Liver (tissue), 9 donors: ENCODE measurements around the gene BIRC5. TPM values are rescaled to one million over a fixed set of nuclear protein-coding genes. Genes with fewer than 3 reads are reported as not detected.

Source experiments
- DNase-seq: peaks from one replicate; pipeline ENCODE4 v3.0.0-alpha.2; 2017; ENCODE audit warnings: low spot score
- H3K27ac ChIP-seq, 2 donors: one replicate each; pipeline ENCODE4 v1.7.0; 2013; ENCODE audit warnings: inconsistent platforms in 2 of 2, low read length in 2 of 2, control low read depth in 1 of 2, low read depth in 1 of 2, mild to moderate bottlenecking in 1 of 2
- H3K27me3 ChIP-seq, 4 donors: one replicate each; pipeline versions ENCODE4 v1.6.1 to v1.7.0; 2013; ENCODE audit warnings: low read length in 3 of 4, inconsistent platforms in 1 of 4, mild to moderate bottlenecking in 1 of 4, moderate library complexity in 1 of 4; ENCODE audit not compliant: control insufficient read depth in 4 of 4, insufficient read depth in 4 of 4
- H3K36me3 ChIP-seq, 4 donors: one replicate each; pipeline versions ENCODE4 v1.6.1 to v1.7.0; 2013; ENCODE audit warnings: low read length in 3 of 4, mild to moderate bottlenecking in 3 of 4, low read depth in 1 of 4, moderate library complexity in 1 of 4; ENCODE audit not compliant: control insufficient read depth in 4 of 4, insufficient read depth in 3 of 4
- H3K4me1 ChIP-seq, 4 donors: one replicate each; pipeline versions ENCODE4 v1.6.1 to v1.7.0; 2013; ENCODE audit warnings: low read length in 3 of 4, mild to moderate bottlenecking in 3 of 4, moderate library complexity in 1 of 4; ENCODE audit not compliant: control insufficient read depth in 4 of 4, insufficient read depth in 4 of 4
- H3K4me3 ChIP-seq, 3 donors: one replicate each; pipeline versions ENCODE4 v1.6.1 to v1.7.0; 2013; ENCODE audit warnings: low read length in 3 of 3, control low read depth in 1 of 3, low read depth in 1 of 3, mild to moderate bottlenecking in 1 of 3
- H3K9ac ChIP-seq, 2 donors: one replicate each; pipeline ENCODE4 v1.7.0; 2013; ENCODE audit warnings: low read length in 2 of 2, mild to moderate bottlenecking in 2 of 2, moderate library complexity in 2 of 2, control low read depth in 1 of 2, low read depth in 1 of 2
- H3K9me3 ChIP-seq, 4 donors: one replicate each; pipeline versions ENCODE4 v1.6.1 to v1.7.0; 2013; ENCODE audit warnings: low read length in 3 of 4; ENCODE audit not compliant: control insufficient read depth in 4 of 4
- ATF3 ChIP-seq: IDR thresholded peaks from 2 replicates; pipeline ENCODE4 v1.6.1; 2016; ENCODE audit warnings: antibody characterized with exemption
- FOXA1 ChIP-seq: IDR thresholded peaks from 2 replicates; pipeline ENCODE4 v1.6.1; 2016; ENCODE audit warnings: antibody characterized with exemption
- FOXA2 ChIP-seq: IDR thresholded peaks from 2 replicates; pipeline ENCODE4 v1.6.1; 2016; ENCODE audit warnings: antibody characterized with exemption
- HNF4A ChIP-seq, 2 donors: conservative IDR thresholded peaks; 2 replicates each; pipeline ENCODE4 v1.6.1; 2016; ENCODE audit warnings: antibody characterized with exemption in 2 of 2, mild to moderate bottlenecking in 2 of 2
- HNF4G ChIP-seq: IDR thresholded peaks from 2 replicates; pipeline ENCODE4 v1.6.1; 2016; ENCODE audit warnings: antibody characterized with exemption
- JUND ChIP-seq, 2 donors: IDR thresholded peaks; 2 replicates each; pipeline ENCODE4 v1.6.1; 2016; ENCODE audit warnings: antibody characterized with exemption in 2 of 2
- NR2F2 ChIP-seq: IDR thresholded peaks from 2 replicates; pipeline ENCODE4 v1.6.1; 2016; ENCODE audit warnings: antibody characterized with exemption
- RAD21 ChIP-seq, 2 donors: IDR thresholded peaks; 2 replicates each; pipeline ENCODE4 v1.6.1; 2016; ENCODE audit warnings: antibody characterized with exemption in 2 of 2, mild to moderate bottlenecking in 2 of 2
- RXRA ChIP-seq, 2 donors: IDR thresholded peaks; 2 replicates each; pipeline ENCODE4 v1.6.1; 2017 to 2018; ENCODE audit warnings: antibody characterized with exemption in 2 of 2, mild to moderate bottlenecking in 1 of 2
- SP1 ChIP-seq: IDR thresholded peaks from 2 replicates; pipeline ENCODE4 v1.6.1; 2018; ENCODE audit warnings: antibody characterized with exemption, mild to moderate bottlenecking
- TAF1 ChIP-seq: conservative IDR thresholded peaks from 2 replicates; pipeline ENCODE4 v1.6.1; 2016; ENCODE audit warnings: antibody characterized with exemption, mild to moderate bottlenecking
- WGBS: extraction: QIAGEN DNeasy Blood & Tissue Kit; methylation state at CpG from one replicate; pipeline ENCODE4 v1.1.7; 2013; 5-methylcytosine and 5-hydroxymethylcytosine counted together
- polyA plus RNA-seq, 2 donors: library from polyadenylated mRNA; stranded (reverse) in 1 of 2; unstranded in 1 of 2; fragments of 200-250 nt in 1 of 2; fragments of >200 nt in 1 of 2; fragmentation: Nextera tagmentation in 1 of 2; extraction: Ambion mirVana in 1 of 2; gene quantifications; one replicate each; pipeline versions ENCODE4 v1.2.1 to v1.2.3, GENCODE V29; 2013 to 2015
- total RNA-seq, 2 donors: library from RNA; depleted of rRNA; stranded (reverse); fragments of >200 nt; gene quantifications; one replicate each; pipeline ENCODE4 v1.2.3, GENCODE V29; 2014
- TF ChIP-seq, protein P1 (sequence below): IDR thresholded peaks from 2 replicates; pipeline ENCODE4 v1.6.1; 2016; ENCODE audit warnings: antibody characterized with exemption, mild to moderate bottlenecking
- TF ChIP-seq, protein P2 (sequence below): IDR thresholded peaks from 2 replicates; pipeline ENCODE4 v1.6.1; 2016; ENCODE audit warnings: antibody characterized with exemption
- donor health status: healthy.
- donor health status: healthy.
- donor health status: healthy.
- donor health status: healthy.
- donor health status: healthy.

BIRC5 gene
- total and polyA plus RNA-seq, 4 donors: 0.42 to 73.2 (median 3.1) TPM

DNA sequence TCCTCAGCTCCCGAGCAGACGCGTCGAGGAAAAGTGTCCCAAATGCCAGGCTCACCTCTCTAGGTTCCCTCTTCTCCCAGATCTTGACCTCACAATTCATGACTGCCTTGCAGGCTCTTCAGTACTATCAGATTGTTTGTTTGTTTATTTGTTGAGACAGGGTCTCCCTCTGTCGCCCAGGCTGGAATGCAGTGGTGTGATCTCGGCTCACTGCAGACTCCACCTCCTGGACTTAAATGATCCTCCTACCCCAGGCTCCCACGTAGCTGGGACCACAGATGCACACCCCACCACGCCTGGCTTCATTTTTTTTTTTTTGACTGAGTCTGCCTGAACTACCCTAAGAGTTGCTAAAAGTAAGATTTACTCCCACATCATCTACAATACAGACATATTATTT is 33.3 kb downstream of the BIRC5 start:
- Histone ChIP-seq H3K4me3 (no peak overlapping the region), H3K9ac (no peak overlapping the region), H3K27me3 (no peaks in the 10 kb centered on the region), H3K36me3 (no peaks in the 10 kb centered on the region), H3K27ac (peak overlapping the region in 1 of 2 donors; percentile 12), H3K9me3 (no peaks in the 10 kb centered on the region), H3K4me1 (peaks cover 0 to 9% (median 3%) of the 10 kb centered on the region in 4 donors)
- 87% methylated on average over 8 of the region's 8 CpGs for WGBS
- TF ChIP-seq RXRA (IDR thresholded peaks at IDR 0.05): no peak
- no peak for DNase-seq

- no peaks in the 10 kb centered on the region for H3K36me3 ChIP-seq
- H3K9ac ChIP-seq: no peak overlapping the region
- H3K4me3 ChIP-seq: no peak overlapping the region
- 69% methylated on average over 30 of the region's 30 CpGs for WGBS
- no peaks in the 10 kb centered on the region for H3K9me3 ChIP-seq
- no peak for DNase-seq
- no peak for TF ChIP-seq RAD21 (IDR thresholded peaks at IDR 0.05)
- TF ChIP-seq FOXA2: no peak
- TF ChIP-seq, protein P1, sequence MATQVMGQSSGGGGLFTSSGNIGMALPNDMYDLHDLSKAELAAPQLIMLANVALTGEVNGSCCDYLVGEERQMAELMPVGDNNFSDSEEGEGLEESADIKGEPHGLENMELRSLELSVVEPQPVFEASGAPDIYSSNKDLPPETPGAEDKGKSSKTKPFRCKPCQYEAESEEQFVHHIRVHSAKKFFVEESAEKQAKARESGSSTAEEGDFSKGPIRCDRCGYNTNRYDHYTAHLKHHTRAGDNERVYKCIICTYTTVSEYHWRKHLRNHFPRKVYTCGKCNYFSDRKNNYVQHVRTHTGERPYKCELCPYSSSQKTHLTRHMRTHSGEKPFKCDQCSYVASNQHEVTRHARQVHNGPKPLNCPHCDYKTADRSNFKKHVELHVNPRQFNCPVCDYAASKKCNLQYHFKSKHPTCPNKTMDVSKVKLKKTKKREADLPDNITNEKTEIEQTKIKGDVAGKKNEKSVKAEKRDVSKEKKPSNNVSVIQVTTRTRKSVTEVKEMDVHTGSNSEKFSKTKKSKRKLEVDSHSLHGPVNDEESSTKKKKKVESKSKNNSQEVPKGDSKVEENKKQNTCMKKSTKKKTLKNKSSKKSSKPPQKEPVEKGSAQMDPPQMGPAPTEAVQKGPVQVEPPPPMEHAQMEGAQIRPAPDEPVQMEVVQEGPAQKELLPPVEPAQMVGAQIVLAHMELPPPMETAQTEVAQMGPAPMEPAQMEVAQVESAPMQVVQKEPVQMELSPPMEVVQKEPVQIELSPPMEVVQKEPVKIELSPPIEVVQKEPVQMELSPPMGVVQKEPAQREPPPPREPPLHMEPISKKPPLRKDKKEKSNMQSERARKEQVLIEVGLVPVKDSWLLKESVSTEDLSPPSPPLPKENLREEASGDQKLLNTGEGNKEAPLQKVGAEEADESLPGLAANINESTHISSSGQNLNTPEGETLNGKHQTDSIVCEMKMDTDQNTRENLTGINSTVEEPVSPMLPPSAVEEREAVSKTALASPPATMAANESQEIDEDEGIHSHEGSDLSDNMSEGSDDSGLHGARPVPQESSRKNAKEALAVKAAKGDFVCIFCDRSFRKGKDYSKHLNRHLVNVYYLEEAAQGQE: no peak
- TF ChIP-seq RXRA (IDR thresholded peaks at IDR 0.05): peak in 1 of 2 donors; percentile 8
- no peak for TF ChIP-seq HNF4G
- TF ChIP-seq NR2F2: peak; percentile 71
- TF ChIP-seq SP1: no peak
- no peak for TF ChIP-seq FOXA1
- no peak for TF ChIP-seq HNF4A (conservative IDR thresholded peaks at IDR 0.05)
- TF ChIP-seq, protein P2, sequence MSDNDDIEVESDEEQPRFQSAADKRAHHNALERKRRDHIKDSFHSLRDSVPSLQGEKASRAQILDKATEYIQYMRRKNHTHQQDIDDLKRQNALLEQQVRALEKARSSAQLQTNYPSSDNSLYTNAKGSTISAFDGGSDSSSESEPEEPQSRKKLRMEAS: no peak
- TF ChIP-seq ATF3: no peak
- peaks cover 0 to 9% (median 3%) of the 10 kb centered on the region in 4 donors for H3K4me1 ChIP-seq
- H3K27ac ChIP-seq: peak overlapping the region; percentile 44 to 62
- no peaks in the 10 kb centered on the region for H3K27me3 ChIP-seq
Observed at GRCh38 chr17:78248051-78248914, 34.2 kb downstream of the BIRC5 start.

GRCh38 chr17:78249074-78249817 is 35.2 kb downstream of the BIRC5 start:
- Histone ChIP-seq H3K4me1 (peaks cover 0 to 14% (median 5%) of the 10 kb centered on the region in 4 donors), H3K27me3 (no peaks in the 10 kb centered on the region), H3K4me3 (no peak overlapping the region), H3K9ac (no peak overlapping the region), H3K36me3 (no peaks in the 10 kb centered on the region), H3K27ac (peak overlapping the region in 1 of 2 donors; percentile 44), H3K9me3 (no peaks in the 10 kb centered on the region)
- no peak for DNase-seq
- TF ChIP-seq HNF4A (conservative IDR thresholded peaks at IDR 0.05) (no peak), JUND (IDR thresholded peaks at IDR 0.05) (no peak), FOXA2 (no peak), TAF1 (no peak), FOXA1 (no peak)
- TF ChIP-seq, protein P2: no peak
- WGBS: 83% methylated on average over 16 of the region's 16 CpGs
